Activated T-helper 9 cell treated with anti-CD3 and anti-CD28 coated beads, Interleukin-2, amount 50 U/mL, for 16 hours (primary cell): Measurements from ENCODE around the gene KCNG4.
"Not testable (repeated sequence)": the region's sequence is repeated elsewhere in the genome, so short reads cannot be mapped to it uniquely, and the experiment has no call there.

ENCODE experiments used
- DNase-seq: peaks from one replicate; pipeline ENCODE4 v3.0.0-alpha.2; 2020; ENCODE audit warnings: low read depth

The KCNG4 gene

DNA sequence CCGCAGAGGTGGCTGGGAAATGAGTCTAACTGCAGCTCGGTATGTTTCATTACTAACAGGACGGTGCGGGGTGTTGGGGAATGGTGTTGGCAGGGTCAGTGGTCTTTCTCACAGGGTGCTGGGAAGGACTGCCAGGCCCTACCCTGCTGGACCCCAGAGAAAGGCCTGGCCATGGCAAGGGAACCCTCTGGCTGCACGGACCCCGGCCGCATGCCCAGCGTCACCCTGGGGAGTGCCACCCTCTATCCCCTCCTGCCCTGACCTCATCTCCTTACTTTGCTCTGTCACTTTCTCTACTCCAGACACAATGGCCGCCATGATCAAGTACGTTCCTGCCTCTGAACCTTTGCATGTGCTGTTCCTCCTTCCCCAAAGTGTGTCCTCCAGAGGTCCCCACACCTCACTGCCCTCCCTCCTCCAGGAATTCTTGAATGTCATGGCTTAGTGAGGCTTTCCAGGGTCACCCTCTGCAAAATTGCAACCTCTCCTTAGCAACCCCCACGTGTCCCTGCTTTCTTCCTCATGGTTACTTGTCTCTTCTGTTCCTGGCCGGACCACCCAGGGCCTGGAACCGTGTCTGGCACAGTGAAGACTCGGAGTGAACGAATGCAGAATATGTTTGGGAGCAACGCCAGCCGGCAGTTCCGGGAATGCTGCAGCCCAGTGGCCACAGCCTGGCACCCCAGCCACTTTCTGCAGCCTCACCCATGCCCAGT, 33.7 kb downstream of the KCNG4 start:
- DNase-seq: no peak

DNA sequence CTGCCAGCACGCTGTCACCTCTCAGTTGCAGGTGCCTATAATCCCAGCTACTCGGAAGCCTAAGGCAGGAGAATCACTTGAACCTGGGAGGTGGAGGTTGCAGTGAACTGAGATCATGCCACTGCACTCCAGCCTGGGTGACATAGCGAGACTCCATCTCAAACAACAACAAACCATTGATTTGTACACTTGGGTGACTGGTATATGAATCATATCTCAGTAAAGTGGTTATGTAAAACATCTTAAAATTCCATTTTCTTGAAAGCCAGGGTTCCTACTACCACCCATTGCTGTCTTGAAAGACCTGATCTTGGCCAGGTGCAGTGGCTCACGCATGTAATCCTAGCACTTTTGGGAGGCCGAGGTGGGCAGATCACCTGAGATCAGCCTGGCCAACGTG, 34.7 kb downstream of the KCNG4 start:
- not testable (repeated sequence) for DNase-seq

DNA sequence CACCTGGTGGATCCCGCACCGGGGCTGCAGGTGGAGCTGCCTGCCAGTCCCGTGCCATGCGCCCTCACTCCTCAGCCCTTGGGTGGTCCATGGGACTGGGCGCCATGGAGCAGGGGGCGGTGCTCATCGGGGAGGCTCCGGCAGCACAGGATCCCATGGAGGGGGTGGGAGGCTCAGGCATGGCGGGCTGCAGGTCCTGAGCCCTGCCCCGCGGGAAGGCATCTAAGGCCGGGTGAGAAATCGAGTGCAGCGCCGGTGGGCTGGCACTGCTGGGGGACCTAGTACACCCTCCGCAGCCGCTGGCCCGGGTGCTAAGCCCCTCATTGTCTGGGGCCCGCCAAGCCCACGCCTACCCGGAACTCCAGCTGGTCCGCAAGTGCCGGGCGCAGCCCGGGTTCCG, 35.3 kb downstream of the KCNG4 start:
- not testable (repeated sequence) for DNase-seq

DNA sequence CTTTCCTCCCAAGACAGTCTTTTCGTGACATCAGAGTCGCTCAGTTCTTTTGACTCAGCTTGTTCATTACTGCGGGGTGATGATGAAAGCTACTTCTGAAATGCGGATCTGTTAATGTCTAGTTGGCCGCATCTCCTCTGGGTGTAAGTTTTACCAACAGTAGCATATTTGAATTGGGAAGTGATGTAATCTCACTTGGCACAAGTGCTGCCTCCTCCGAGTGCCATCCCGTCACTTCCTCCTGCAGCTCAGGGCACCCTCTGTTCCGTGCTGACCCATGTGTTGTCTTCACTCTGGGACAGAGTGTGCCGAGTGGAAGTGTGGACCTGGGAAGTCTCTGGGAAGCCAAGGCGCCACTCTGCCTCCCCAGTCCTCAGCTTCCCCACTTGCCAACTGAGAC, 40.0 kb downstream of the KCNG4 start:
- DNase-seq: no peak

DNA sequence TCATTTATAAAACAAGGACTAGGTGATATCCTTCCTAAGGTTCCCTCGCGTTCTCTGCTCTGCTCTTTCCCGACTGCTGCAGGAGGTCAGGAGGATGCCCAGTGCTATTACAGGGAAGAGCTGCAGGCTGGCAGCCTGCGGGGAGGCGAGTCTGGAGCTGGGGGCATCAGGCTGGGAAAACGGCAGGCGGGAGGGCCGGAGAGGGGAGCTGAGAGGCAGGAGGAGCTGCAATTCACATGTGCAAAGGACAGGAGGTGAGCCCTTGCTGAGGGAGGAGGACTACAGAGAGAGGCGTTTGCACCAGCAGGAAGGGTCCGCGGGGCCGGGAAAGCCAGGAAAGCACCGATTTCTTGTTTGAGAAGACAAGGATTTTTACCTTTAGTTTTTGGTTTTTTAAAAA, 40.7 kb downstream of the KCNG4 start:
- no peak for DNase-seq

DNA sequence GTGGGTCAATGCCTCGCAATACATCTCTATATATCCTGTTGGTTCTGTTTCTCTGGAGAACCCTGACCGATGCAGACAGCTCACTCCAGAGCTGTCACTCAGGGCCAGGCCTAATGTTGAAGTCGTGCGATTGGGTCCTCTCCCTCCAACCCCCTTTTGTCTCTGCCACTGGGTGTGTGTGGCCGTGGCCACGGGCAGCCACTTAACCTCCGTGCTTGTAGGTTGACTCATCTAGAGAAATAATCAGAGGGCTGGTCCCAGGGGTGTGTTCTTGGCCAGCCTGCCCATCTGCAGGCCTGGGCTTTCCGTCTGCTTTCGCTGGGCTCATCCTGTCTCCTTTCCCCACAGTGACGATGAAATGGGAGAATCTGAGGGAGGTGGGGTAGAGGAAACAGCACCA, 41.4 kb downstream of the KCNG4 start:
- DNase-seq: no peak

DNA sequence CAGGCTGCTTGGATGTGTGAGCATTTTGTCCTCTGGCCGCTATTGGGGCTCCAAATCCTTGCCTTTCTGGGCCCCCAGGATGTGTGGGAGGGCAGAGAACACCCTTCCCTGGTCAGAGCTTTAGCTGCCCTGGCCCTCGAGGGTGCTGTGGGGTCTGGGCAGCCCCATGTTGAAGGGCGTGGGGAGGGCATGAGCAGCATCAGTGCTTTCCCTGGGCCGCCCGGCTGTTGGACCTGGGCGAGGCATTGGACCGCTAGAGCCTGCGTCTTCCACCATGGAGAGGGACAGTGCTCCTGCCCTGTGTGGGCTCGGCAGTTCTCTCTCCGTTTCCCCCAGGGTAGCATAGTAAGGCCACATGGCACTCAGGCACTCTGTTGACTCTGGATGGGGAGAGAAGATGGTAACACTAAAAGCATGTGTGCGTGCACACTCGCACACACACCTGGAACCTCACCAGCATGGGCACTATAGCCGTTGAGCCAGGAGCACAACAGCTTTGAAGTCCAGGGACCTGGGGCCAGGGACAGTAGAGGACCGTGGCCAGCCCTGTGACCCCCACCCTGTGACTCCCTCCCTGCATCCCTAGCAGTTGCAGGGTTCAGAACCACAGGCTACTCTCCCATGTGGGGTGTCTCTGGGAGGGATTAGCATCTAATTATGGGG, 42.2 kb downstream of the KCNG4 start:
- DNase-seq: no peak

DNA sequence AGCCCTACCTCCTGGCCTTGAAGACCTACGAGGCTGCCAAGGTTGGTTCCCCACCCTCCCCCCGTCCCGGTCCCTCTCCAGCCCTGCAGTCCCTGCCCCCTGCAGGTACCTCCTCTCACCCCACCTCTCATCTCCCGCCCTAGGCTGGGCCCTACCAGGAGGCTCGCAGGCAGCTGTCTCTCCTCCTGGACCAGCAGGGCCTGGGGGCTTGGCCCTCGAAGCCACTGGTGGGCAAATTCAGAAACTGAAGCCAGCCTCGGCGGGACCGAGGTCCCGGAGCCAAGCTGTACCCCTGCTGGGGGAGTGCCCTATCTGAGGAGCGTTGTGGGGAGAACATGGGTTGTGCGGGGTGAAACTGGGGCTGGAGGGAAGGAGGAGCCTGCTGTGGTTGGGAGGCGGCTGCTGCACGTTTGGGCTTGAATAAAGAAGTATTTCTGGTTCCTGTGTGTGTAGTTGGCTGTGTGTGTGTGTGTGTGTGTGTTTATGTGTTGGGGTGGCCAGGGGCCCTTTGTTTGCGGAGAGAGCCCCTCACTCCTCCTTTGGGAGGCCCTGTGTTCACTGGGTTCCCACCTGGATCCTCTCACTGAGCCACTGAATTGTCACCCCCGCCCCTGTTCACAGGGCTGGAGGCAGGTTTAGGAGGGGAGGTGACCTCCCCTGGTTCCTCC, 43.0 kb downstream of the KCNG4 start:
- DNase-seq: no peak

DNA sequence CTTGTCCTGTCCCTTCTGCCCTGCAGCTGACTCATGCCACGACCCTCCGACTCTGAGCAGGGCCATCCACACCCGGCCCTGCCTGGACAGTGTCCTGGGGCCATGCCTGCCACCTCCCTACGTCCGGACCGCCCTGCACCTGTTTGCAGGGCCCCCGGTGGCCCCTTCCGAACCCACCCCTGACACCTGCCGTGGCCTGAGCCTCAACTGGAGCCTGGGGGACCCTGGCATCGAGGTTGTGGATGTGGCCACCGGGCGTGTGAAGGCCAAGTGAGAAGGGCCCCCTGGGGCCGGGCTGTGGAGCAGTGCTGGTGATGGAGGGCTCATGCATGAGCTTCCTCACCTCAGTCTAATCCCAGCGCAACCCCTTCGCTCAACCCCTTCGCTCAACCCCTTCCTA, 43.7 kb downstream of the KCNG4 start:
- no peak for DNase-seq

DNA sequence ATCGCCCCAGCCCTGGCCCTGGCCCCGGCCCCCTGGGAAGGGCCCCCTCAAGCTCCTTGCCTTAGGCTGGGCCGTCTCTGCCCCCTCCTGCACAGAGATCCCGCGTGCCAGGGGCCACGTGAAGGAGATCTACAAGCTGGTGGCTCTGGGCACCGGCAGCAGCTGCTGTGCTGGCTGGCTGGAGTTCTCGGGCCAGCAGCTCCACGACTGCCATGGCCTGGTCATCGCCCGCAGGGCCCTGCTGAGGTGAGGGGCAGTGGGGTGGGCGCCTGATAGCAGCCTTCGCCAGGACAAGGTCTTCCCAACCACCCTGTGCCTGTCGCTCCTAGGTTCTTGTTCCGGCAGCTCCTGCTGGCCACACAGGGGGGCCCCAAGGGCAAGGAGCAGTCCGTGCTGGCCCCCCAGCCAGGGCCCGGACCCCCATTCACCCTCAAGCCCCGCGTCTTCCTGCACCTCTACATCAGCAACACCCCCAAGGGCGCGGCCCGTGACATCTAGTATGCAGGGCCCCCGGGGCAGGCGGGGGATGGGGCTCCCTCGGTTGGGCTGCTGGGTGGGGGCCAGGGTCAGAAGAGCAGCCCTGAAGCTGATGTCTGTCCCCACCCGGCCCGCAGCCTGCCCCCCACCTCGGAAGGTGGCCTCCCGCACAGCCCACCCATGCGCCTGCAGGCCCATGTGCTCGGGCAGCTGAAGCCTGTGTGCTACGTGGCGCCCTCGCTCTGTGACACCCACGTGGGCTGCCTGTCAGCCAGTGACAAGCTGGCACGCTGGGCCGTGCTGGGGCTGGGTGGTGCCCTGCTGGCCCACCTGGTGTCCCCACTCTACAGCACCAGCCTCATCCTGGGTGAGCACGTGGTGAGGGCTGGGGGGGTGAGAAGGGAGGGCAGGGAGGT, 44.4 kb downstream of the KCNG4 start:
- no peak for DNase-seq

DNA sequence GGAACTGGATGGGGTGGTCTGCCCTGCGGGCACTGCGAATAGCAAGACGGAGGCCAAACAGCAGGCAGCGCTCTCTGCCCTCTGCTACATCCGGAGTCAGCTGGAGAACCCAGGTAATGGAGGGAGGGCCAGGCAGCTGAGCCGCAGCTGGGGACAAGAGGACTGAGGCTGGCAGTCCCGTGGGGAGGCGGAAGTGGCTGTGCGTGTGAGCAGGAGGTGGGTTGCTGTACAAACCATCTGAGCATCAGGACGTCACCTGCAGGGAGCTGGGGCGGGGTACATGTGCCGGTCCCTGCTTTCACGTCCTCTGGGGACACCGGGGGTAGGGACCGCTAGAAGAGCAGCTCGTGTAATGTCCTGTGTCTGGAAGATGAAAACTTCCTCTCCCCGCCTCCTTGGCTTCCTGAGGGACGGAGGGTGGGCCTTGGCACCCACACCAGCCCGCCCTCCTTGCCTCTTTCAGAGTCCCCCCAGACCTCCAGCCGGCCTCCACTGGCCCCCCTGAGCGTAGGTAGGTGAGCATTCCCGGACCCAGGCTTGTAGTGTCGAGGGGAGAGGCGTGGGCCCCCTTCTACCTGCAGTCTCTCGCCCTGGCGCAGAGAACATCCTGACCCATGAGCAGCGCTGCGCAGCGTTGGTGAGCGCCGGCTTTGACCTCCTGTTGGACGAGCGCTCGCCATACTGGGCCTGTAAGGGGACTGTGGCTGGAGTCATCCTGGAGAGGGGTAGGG, 45.2 kb downstream of the KCNG4 start:
- no peak for DNase-seq

DNA sequence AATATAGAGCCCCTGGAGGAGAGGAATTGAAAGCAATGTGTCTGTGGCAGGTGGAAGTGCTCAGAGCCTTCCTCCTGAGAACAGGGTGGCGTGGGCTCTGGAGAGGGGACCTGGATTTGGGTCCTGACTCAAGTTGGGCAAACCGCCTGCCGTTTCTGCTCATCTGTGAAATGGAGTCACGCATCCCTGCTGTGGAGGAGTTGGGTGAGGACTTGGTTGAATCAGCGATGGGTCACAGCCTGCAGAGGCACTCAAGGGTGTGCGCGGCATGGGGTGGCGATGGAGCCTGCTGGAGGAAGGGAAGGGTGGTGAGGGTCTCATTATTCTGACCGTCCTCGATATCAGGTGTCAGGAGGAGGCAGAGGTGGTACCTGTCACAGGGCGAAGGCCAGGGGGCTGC, 45.8 kb downstream of the KCNG4 start:
- no peak for DNase-seq

DNA sequence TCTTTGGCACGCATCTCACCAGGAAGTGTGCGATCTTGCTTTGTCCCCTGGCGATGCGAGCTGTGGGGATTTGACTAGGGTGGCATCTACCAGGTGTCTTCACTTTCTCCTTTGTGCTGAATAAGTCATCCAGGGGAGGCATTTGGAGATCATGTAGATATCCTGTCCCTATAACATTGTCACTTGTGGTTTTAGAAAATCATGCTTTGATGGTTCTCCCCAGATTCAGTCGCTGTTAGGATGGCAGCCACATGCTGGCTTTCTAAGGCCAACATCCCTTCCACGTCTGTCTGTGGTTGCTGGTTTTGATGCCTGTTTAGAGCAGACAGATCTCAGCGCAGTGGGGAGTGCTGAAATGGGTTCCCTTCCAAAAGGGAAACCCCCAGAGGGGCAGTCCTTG, 46.3 kb downstream of the KCNG4 start:
- no peak for DNase-seq

DNA sequence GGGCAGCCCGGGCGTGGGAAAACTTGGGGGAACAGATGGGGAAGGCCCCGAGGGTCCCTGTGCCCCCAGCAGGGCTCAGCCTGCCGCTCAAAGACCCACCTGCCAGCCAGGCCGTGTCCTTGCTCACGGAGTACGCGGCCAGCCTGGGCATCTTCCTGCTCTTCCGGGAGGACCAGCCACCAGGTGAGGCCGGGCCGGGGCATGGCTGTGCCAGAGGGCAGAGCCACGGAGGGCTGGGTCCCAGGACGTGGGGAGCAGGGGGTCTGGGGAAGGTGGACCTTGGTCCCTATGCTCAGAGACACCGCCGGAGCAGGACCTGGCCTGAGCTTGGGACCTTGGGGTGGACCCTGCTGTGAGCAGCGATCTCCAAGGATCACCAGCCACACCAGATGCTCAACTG, 48.3 kb downstream of the KCNG4 start:
- no peak for DNase-seq

DNA sequence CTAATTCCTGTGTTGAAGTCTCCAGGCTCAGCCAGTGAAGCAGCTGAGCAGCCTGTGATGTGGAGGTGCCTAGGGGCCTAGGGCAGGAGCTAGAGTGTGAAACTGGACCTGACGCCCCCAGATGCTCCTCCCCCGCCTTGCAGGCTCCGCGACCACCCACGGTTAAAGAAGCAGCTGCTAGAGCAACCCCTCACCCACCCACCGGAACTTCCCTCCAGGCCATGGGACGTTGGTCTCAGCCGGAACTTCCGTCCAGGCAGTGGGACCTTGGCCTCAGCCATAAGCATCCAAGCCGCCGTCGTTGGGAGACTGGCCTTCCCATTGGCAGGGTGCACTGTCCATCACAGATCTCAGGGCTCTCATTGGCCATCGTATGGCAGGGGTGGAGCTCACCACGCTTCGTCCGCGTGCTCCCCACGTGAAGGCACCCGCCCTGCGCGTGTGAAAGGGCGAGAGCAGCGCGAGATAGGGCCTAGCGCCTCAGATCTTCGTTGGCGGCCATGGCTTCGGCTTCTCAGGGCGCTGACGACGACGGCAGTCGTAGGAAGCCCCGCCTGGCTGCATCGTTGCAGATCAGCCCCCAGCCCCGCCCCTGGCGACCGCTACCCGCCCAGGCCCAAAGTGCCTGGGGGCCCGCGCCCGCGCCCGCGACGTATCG, 49.0 kb downstream of the KCNG4 start, which contains the start of gene ADAD2:
ADAD2 (plus strand) TSS at position 427 of the 658 bp plus-strand sequence; CDS start at position 501, 74 bp downstream.
- no peak for DNase-seq

DNA sequence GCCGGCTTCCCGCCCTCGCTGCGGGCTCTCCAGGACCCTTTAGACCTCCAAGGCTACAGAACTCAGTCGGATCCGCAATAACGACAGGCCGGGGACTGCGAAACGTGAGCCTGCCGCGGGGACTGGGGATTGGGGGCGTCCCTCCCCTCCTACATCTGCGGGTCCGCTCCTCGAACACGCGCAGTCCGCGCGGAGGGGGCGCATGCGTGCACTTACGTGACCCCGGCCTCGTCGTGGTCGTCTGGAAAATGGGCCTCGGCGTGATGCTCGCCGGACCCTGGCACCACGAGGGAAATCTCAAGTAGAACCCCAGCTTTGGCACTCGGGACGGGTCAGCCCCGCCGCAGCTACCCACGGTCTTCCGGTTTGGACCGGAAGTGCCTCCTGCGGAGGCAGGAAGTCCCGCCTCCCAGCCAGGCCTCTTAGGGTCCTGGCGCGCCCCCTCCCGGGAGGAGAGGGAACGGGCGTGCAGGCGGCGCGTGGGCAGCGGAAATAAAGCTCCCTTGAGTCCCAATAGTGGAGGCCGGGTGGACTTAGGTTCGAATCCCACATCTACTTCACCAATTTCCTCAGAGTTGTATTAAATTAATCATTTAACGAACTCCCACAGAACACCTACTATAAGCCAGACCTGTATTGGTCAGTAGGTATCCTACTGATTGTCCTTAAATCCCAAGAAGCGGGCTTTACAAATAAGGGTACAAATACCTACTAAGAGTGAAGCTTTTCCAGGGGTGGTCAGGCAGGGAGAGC, 53.0 kb downstream of the KCNG4 start, which contains the start of gene TAF1C:
TAF1C (minus strand) TSS at position 373 of the 753 bp plus-strand sequence. CDS start 2,069 bp downstream, outside the sequence.
- peak; percentile 87 for DNase-seq

DNA sequence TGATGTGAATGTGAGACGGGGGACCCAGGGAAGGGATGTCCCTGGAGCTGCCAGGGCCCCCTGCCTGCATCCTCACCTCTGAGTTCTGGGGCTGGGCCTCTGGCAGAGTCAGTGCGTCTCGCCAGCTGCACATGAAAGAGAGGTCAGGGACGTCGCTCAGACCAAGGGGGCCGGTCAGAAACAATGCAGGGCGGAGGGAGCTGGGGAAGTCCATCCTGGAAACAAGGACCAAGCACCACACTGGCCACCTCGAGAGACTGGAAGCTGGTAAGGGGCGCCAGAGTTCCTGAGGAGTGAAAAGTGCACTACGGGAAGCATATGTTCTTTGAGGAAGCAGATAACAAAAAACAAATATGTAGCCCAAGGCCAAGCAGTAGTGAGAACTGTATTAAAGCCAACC, 55.0 kb downstream of the KCNG4 start:
- DNase-seq: no peak

DNA sequence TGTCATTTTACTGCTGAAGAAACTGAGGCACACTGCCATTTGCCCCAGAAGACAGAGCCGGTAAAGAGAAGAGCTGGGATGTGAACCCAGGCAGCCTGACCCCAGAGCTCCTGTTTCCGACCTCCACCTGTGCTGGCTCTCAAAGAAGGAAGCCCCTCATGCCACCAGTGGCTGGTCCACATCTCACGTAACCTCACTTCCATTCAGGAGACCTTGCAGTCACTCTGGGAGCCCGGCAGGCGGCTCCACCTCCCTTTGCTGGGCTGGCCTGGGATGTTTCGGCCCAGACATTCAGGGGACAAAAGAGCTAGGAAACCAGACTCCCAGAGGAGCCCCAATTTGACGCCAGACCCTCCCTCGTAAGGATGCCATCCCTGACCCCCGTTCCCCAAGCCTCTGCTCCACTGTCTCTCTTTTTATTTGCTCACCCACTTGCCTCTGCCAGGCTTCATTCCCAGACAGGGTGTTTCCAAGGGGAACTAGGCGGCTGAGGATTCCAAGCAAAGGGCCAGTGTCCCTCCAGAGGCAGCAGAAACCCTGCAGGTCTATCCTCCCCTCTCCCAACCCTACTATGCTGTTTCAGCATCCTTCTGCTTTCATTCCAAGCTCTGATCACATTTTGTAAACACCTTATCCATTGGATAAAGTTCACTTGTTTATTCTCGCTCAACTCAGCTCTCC, 55.8 kb downstream of the KCNG4 start:
- DNase-seq: no peak

DNA sequence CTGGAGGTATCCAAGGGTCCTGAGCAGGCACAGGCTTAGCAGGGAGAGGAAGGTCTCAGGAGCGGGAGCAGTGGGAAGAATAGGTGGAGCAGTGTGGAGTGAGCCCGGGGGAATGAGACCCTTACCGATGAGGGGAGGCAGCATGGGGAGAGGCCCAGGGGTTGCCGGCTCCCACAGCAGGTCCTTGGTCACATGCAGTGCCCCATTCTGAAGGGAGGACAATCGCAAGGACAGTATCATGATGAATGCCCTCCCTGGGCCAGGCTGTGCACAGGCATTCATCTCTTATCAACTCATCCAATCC, 56.3 kb downstream of the KCNG4 start:
- DNase-seq: no peak
